ENCODE data around the gene CDHR5. TPM values are rescaled to one million over a fixed set of nuclear protein-coding genes. Genes with fewer than 3 reads are reported as not detected.

Gene CDHR5
- total RNA-seq, 1 donor from 2014 or later = not detected

- TF ChIP-seq CTCF (IDR thresholded peaks at IDR 0.05) (no peak), POLR2AphosphoS5 (IDR thresholded peaks at IDR 0.05; ENCODE audit: insufficient read depth in 1 of 2, low read depth in 1 of 2) (peak; percentile 85 to 92), POLR2A (IDR thresholded peaks at IDR 0.05) (peak in 1 of 2 donors; percentile 58)
- Histone ChIP-seq H3K36me3 (peaks cover 0 to 27% of the 10 kb centered on the region in 2 donors), H3K27me3 (no peaks in the 10 kb centered on the region), H3K4me1 (peaks cover 36% of the 10 kb centered on the region), H3K4me3 (peak within 1 kb of the TSS; percentile 67 to 79), H3K9me3 (no peaks in the 10 kb centered on the region), H3K27ac (peak within 1 kb of the TSS; percentile 88)
- DNase-seq (ENCODE audit: extremely low spot score in 2 of 2) = peak in 1 of 2 donors; percentile 87
- intact Hi-C loops (cut with DNase I) = no loop called here
Measured at GRCh38 chr11:615504-616319, 9.0 kb downstream of the CDHR5 start, which contains the start of gene IRF7. TSS of gene IRF7 (minus strand) at chr11:615950. CDS start at chr11:615364, 586 bp downstream.

GRCh38 chr11:614623-615503 is 9.9 kb downstream of the CDHR5 start:
- H3K4me3 ChIP-seq = peak overlapping the region; percentile 67 to 79
- H3K36me3 ChIP-seq = peaks cover 0 to 36% of the 10 kb centered on the region in 2 donors
- peak overlapping the region; percentile 88 for H3K27ac ChIP-seq
- no peaks in the 10 kb centered on the region for H3K27me3 ChIP-seq
- DNase-seq (ENCODE audit: extremely low spot score in 2 of 2) = peak in 1 of 2 donors; percentile 87
- H3K9me3 ChIP-seq = no peaks in the 10 kb centered on the region
- TF ChIP-seq POLR2AphosphoS5 (IDR thresholded peaks at IDR 0.05; ENCODE audit: insufficient read depth in 1 of 2, low read depth in 1 of 2) (no peak), POLR2A (IDR thresholded peaks at IDR 0.05) (no peak), CTCF (IDR thresholded peaks at IDR 0.05) (no peak)
- H3K4me1 ChIP-seq = peaks cover 36% of the 10 kb centered on the region
- intact Hi-C loops (cut with DNase I) = no loop called here

GRCh38 chr11:614021-614622 is 10.6 kb downstream of the CDHR5 start:
- H3K27me3 ChIP-seq = no peaks in the 10 kb centered on the region
- no peaks in the 10 kb centered on the region for H3K9me3 ChIP-seq
- TF ChIP-seq POLR2A (IDR thresholded peaks at IDR 0.05) = no peak
- TF ChIP-seq CTCF (IDR thresholded peaks at IDR 0.05) = no peak
- TF ChIP-seq POLR2AphosphoS5 (IDR thresholded peaks at IDR 0.05; ENCODE audit: insufficient read depth in 1 of 2, low read depth in 1 of 2) = no peak
- H3K27ac ChIP-seq = peak overlapping the region; percentile 88
- H3K36me3 ChIP-seq = peaks cover 0 to 43% of the 10 kb centered on the region in 2 donors
- H3K4me3 ChIP-seq = no peak overlapping the region
- no peak for DNase-seq (ENCODE audit: extremely low spot score in 2 of 2)
- H3K4me1 ChIP-seq = peaks cover 36% of the 10 kb centered on the region
- intact Hi-C loops (cut with DNase I) = no loop called here

GRCh38 chr11:613369-613968 is 11.3 kb downstream of the CDHR5 start:
- H3K9me3 ChIP-seq = no peaks in the 10 kb centered on the region
- H3K27me3 ChIP-seq = no peaks in the 10 kb centered on the region
- intact Hi-C loops (cut with DNase I) = no loop called here
- H3K4me1 ChIP-seq = peaks cover 36% of the 10 kb centered on the region
- no peak for DNase-seq (ENCODE audit: extremely low spot score in 2 of 2)
- H3K27ac ChIP-seq = peak overlapping the region; percentile 88
- no peak overlapping the region for H3K4me3 ChIP-seq
- TF ChIP-seq POLR2A (IDR thresholded peaks at IDR 0.05) = no peak
- no peak for TF ChIP-seq POLR2AphosphoS5 (IDR thresholded peaks at IDR 0.05; ENCODE audit: insufficient read depth in 1 of 2, low read depth in 1 of 2)
- no peak for TF ChIP-seq CTCF (IDR thresholded peaks at IDR 0.05)
- H3K36me3 ChIP-seq = peaks cover 0 to 50% of the 10 kb centered on the region in 2 donors

Data from vagina (tissue), 2 donors.